ENCODE measurements around the gene POT1.

GRCh38 chr7:124874644-124875163 is 54.9 kb downstream of the POT1 start:
- TF ChIP-seq CTCF (IDR thresholded peaks at IDR 0.05) (no peak), POLR2A (IDR thresholded peaks at IDR 0.05) (no peak), POLR2AphosphoS5 (IDR thresholded peaks at IDR 0.05) (no peak), EP300 (IDR thresholded peaks at IDR 0.05; ENCODE audit: low read depth) (no peak)

Measured in transverse colon (tissue), 4 donors.